GM04503 (cell line): Measurements from ENCODE around the gene AGBL1.

Source experiments
- DNase-seq: peaks from one replicate; pipeline ENCODE4 v3.0.0-alpha.2; 2012; ENCODE audit warnings: low read depth

AGBL1 gene

GRCh38 chr15:86322629-86323028 lies 243.0 kb downstream of the AGBL1 start:
- DNase-seq = no peak

GRCh38 chr15:86327230-86327865 lies 247.7 kb downstream of the AGBL1 start:
- DNase-seq = no peak

GRCh38 chr15:86328658-86329057 lies 249.0 kb downstream of the AGBL1 start:
- no peak for DNase-seq

DNA sequence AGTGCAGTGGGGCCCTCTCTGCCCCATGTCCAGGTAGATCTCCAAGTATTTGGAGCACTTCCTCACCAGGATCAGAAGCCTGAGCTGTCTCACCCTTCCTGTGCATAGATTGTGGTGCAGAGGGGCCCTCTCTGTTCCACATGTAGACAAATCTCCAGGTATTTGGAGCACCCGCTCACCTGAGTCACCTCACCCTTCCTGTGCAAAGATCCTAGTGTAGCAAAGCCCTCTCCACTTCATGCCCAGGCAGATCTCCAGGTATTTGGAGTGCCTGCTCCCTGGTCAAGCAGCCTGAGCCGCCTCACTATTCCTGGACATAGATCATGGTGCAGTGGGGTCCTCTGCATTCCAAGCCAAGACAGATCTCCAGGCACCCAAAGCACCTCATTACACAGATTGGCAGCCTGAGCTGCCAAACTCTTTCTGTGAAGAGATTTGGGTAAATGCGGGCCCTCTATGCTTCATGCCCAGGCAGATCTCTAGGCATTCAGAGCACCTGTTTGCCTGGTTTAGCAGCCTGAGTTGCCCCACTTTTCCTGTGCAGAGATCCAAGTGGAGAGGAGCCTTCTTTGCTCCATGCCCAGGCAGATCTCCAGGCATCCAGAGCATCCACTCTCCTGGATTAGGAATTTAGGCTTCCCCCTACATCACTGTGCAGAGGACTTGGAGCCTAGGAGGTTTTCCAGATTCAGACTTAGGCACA lies 249.8 kb downstream of the AGBL1 start:
- DNase-seq = no peak

GRCh38 chr15:86333819-86334218 lies 254.1 kb downstream of the AGBL1 start:
- DNase-seq = no peak

- no peak for DNase-seq
Measured at GRCh38 chr15:86336051-86336788, 256.5 kb downstream of the AGBL1 start.

DNA sequence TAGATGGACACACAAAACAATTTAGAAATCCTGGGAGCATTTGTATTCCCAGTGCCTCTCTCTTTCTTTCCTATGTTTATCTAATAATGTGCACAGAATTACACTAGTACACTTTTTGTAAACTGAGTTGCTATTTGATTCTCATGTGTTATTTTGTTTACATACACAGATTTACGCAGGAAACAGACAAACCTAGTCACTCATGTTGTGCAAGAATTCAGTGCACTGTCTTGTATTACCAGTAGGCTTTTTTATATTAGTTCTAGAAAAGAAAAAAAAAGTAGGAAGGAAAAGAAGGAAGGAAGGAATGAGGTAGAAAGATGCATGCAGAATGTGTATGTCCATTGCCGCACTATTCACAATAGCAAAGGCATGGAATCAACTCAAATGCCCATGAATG lies 257.4 kb downstream of the AGBL1 start:
- DNase-seq = no peak

DNA sequence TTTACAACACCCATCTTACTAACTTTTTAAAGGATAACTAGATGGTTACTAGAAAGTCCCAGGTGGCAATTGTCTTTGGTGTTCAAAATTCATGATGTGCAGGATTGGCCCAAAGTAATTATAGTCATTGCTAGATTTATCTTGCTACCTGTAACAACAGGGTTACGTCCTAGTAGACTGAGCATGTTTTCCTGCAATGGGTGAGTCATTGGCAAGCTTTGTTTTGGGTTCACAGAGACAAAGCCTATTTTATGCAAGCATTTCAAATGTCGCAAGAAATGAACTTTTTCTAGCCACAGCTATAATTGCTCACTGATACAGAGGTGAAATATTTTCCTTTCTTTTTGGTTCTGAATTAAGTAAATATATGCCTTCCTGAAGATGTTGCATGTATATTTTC lies 267.6 kb downstream of the AGBL1 start:
- DNase-seq = no peak

- no peak for DNase-seq
Measured at GRCh38 chr15:86349565-86349964, 269.9 kb downstream of the AGBL1 start.

- DNase-seq = no peak
Measured at GRCh38 chr15:86353213-86353612, 273.5 kb downstream of the AGBL1 start.

GRCh38 chr15:86355361-86355760 lies 275.7 kb downstream of the AGBL1 start:
- DNase-seq = no peak

DNA sequence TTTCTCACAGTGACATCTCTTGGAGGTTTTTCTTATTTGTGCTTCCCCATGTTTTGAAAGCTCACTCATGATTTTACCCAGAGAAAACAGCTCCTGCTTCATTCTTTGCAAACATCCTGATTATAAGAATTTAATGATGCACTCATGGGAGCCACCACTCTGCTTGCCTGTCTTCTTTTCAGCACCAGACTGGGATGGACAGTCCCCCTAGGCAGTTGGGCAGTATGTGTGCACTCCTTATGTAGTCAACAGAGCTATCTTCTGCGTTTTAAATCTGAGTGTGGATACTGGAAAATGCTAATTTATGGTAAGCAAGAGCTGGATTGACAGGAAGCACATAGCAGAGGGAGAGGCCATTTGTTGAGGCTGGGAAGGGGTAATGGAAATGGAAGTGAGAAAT lies 276.1 kb downstream of the AGBL1 start:
- DNase-seq = no peak

GRCh38 chr15:86362555-86362954 lies 282.9 kb downstream of the AGBL1 start:
- no peak for DNase-seq

DNA sequence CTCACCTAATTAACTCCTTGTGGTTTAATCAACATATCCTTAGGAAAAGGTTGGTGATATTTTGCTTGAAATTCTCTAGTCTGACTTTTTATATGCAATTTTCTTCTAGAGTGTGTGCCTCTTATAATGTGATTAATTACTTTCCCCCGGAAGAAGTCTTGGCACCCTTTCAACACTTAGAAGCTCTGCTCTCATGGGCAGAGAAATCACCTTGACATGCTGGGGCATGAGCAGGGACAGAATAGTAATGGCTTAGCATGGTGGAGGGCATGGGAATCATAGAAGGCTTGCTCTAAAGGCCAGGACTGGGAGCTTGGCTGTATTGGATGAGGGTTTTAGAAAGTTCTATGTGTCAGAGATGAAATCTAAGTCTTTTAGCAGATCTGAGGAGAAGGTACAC lies 293.5 kb downstream of the AGBL1 start:
- DNase-seq = no peak

GRCh38 chr15:86375733-86376280 lies 296.1 kb downstream of the AGBL1 start:
- no peak for DNase-seq

DNA sequence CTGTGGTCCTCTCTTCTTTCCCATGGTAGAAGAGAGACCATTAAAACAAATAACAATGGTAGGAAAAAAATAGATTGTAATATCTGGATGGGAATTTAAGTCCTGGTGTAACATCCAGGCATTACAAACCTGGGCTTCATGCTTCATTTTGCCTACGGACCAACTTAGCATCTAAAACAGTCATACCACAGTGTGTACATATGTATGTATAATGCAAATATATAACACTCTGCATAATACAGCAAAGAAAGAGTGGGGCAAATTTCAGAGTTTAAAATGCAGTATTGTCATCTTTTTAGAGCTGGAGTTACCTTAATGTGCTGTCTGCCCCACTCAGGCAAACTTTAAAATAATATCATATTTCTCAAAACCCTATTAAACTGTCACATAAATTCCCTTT lies 298.2 kb downstream of the AGBL1 start:
- no peak for DNase-seq

GRCh38 chr15:86382341-86382740 lies 302.7 kb downstream of the AGBL1 start:
- no peak for DNase-seq

- DNase-seq = no peak
Measured at GRCh38 chr15:86383611-86384010, 303.9 kb downstream of the AGBL1 start.

DNA sequence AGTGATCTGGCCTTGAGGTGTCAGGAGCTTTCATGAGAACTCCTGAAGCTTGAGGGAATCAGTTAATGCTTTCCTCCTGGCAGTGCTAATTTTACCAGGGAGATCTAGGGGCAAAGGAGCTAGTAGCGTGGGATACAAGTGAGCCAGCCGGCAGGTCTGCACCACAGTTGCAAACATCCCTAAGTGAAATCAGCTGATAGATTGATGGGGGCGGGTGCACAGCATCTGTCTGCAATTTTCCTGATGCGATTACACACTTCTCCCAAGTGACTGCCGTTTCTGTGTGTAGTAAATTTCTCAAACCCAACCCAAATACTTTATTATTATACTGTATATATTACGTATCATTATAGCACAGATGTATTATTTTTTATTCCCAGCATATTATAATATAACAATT lies 304.5 kb downstream of the AGBL1 start:
- no peak for DNase-seq

DNA sequence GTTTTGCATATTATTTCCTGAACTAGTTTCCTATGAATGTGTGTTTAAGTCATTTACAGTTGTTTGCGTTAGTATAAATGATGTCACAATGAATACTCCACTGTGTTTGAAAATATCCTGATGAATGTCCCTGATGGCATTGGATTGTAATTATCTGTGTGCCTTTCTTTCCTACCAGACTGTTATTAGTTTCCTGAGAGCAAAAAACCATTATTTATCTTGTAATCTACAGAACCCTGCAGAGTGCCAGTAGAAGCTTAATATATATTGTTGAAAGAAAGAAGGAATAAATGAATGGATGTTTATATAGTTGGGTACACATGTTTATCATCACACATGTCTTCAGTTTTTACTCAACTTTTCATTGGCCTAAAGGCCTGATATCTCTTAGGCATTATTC lies 312.6 kb downstream of the AGBL1 start:
- no peak for DNase-seq

DNA sequence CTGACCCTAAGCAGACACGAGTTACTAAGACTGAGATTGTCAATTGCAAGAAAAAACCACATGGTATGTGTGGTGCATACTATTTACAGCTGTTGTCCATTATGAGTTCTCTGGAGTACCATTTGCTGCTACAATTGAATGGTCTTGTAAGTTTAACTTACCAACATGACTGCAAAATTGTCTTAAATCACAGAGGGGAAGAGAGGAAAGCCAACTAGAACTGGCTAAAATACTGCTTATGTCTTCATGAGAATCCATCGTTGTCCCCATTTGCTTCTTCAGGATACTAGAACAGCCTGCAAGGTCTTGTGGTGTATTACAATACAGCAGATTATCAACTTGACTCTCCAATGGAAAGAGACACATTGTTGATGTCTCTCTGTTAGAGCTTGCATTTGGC lies 313.2 kb downstream of the AGBL1 start:
- no peak for DNase-seq

GRCh38 chr15:86394866-86395265 lies 315.2 kb downstream of the AGBL1 start:
- no peak for DNase-seq
